HFFc6 (cell line): Measurements from ENCODE around the gene TFEB. TPM values are rescaled to one million over a fixed set of nuclear protein-coding genes. Genes with fewer than 3 reads are reported as not detected.

ENCODE experiments used
- DNase-seq: peaks from one replicate; pipeline ENCODE4 v3.0.0-alpha.2; 2018
- H3K27ac Mint-ChIP-seq: 2 replicates; pipeline ENCODE4 v1.8.0; 2020; ENCODE audit warnings: mild to moderate bottlenecking, mixed read lengths
- H3K27me3 Mint-ChIP-seq: 2 replicates; pipeline ENCODE4 v1.8.0; 2021; ENCODE audit warnings: mild to moderate bottlenecking, moderate library complexity, mixed read lengths; ENCODE audit not compliant: insufficient read depth
- H3K36me3 Mint-ChIP-seq: 2 replicates; pipeline ENCODE4 v1.8.0; 2021; ENCODE audit warnings: low read depth, mixed read lengths
- H3K4me1 Mint-ChIP-seq: 2 replicates; pipeline ENCODE4 v1.8.0; 2020; ENCODE audit warnings: low read depth, mixed read lengths
- H3K4me3 Mint-ChIP-seq: 2 replicates; pipeline ENCODE4 v1.8.0; 2020; ENCODE audit warnings: mild to moderate bottlenecking, moderate library complexity, mixed read lengths
- H3K9me3 Mint-ChIP-seq: 2 replicates; pipeline ENCODE4 v1.8.0; 2020; ENCODE audit warnings: mild to moderate bottlenecking, mixed read lengths
- total RNA-seq, 6 experiments: library from RNA; stranded (reverse); fragmentation: NEBNext Ultra II Directional; extraction: Animal tissue kit (Norgen Biotek cat#: 25700); gene quantifications; 2 replicates in 1 of 6; 3 replicates in 5 of 6; pipeline ENCODE4 v1.2.3, GENCODE V29; 2021
- TF ChIP-seq, protein P1 (sequence below): fragments of 200-600 bp; sonication (generic); IDR thresholded peaks from 2 replicates; pipeline ENCODE4 v1.5.0; 2021; ENCODE audit warnings: antibody characterized with exemption, mild to moderate bottlenecking

TFEB gene
- total RNA-seq, 6 experiments from 2014 or later = 8.7 to 14.2 (median 11.0) TPM

DNA sequence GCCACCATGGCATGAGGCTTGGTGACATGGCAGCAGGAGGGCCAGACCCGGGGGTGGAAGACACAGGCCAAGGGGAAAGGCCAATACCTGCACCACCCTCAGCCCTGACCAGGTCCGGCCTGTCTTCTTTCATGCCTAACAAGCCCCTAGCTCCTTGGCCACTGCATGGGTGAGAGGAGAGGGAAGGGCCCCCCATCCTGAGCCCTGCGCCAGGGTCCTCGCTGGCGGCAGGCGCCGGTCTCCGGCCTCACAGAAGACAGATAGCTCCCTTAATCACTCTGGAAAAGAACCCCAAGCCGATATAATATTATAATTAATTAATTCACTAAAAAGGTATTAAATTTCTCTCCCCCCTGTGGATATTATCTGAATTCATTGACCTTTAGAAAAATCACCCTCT lies 55.7 kb downstream of the TFEB start:
- H3K9me3 Mint-ChIP-seq = no peaks in the 10 kb centered on the region
- H3K27me3 Mint-ChIP-seq = peaks cover 14% of the 10 kb centered on the region
- no peak for DNase-seq
- no peaks in the 10 kb centered on the region for H3K36me3 Mint-ChIP-seq
- peaks cover 7% of the 10 kb centered on the region; the same call in 1 of the 2 replicates for H3K4me1 Mint-ChIP-seq
- TF ChIP-seq, protein P1, sequence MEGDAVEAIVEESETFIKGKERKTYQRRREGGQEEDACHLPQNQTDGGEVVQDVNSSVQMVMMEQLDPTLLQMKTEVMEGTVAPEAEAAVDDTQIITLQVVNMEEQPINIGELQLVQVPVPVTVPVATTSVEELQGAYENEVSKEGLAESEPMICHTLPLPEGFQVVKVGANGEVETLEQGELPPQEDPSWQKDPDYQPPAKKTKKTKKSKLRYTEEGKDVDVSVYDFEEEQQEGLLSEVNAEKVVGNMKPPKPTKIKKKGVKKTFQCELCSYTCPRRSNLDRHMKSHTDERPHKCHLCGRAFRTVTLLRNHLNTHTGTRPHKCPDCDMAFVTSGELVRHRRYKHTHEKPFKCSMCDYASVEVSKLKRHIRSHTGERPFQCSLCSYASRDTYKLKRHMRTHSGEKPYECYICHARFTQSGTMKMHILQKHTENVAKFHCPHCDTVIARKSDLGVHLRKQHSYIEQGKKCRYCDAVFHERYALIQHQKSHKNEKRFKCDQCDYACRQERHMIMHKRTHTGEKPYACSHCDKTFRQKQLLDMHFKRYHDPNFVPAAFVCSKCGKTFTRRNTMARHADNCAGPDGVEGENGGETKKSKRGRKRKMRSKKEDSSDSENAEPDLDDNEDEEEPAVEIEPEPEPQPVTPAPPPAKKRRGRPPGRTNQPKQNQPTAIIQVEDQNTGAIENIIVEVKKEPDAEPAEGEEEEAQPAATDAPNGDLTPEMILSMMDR = no peak
- H3K4me3 Mint-ChIP-seq = no peak overlapping the region
- H3K27ac Mint-ChIP-seq = no peak overlapping the region

DNA sequence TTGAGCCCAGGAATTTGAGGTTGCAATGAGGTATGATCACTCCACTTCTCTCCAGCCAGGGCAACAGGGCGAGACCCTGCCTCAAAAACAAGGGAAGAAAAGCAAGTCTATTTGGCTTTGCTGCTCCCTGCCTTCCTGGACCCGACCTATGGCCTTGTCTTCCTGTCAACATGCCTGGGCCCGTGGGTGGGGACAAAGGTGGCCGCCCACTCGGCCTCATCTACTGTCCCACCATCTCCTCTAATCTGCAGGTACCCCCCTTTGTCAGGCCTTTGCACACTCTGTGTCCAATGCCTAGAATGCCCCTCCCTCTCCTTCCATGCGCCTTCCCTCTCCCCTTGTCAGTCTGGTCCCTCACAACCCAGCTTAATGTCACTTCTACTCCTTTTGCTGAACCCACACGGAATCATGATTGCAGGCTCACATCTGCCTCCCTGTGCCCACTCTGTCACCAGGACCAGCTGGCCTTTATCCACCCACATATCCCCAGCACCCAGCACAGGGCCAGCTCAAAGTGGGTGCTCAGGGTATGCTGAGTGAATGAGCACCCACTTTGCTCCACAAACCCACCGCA lies 56.8 kb downstream of the TFEB start:
- no peak overlapping the region for H3K27ac Mint-ChIP-seq
- no peaks in the 10 kb centered on the region for H3K9me3 Mint-ChIP-seq
- TF ChIP-seq, protein P1 = no peak; the same call in 1 of the 2 replicates
- no peak for DNase-seq
- peaks cover 16% of the 10 kb centered on the region for H3K27me3 Mint-ChIP-seq
- H3K36me3 Mint-ChIP-seq = no peaks in the 10 kb centered on the region
- peaks cover 4% of the 10 kb centered on the region; the same call in 1 of the 2 replicates for H3K4me1 Mint-ChIP-seq
- no peak overlapping the region for H3K4me3 Mint-ChIP-seq

DNA sequence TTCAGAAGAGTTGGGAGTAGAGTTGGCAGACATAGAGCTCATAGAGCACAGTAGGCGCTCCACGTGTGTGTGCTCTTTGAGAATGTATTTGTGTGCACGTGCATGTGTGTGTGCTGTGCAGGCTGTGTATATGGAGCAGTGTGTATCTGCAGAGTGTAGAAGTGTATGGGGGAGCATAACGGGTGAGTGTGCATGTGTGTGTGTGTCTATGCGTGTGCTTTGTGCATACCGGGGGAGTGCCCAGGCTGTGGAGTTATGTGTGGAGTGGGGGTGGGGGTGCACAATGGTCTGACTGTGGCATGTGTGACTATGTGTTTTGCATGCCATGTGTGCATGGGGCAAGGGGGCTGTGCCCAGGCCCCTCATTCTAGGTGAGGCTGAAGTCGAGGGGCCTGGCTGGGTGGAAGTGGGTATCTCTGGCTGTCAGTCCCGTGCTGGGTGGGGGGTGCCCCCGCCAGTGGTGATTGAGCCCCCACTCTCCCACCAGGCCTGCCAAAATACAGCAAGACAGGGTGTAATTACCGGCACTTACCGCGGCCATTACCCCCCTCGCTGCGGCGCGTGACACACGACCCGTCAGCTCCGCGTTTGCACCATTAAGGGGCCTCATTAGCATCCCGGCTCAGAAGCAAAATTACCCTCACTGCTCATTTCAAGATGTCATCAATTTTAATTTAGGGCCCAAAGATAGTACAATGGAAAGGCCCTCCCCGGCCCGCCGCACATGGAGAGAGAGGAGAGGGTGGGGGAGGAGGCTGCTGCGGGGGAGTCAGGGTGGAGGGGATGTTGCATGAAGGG lies 58.1 kb downstream of the TFEB start:
- H3K9me3 Mint-ChIP-seq = no peaks in the 10 kb centered on the region
- no peak overlapping the region for H3K27ac Mint-ChIP-seq
- H3K27me3 Mint-ChIP-seq = peaks cover 23% of the 10 kb centered on the region
- no peak overlapping the region for H3K4me3 Mint-ChIP-seq
- no peak for DNase-seq
- no peaks in the 10 kb centered on the region for H3K36me3 Mint-ChIP-seq
- no peaks in the 10 kb centered on the region for H3K4me1 Mint-ChIP-seq
- TF ChIP-seq, protein P1 = no peak

DNA sequence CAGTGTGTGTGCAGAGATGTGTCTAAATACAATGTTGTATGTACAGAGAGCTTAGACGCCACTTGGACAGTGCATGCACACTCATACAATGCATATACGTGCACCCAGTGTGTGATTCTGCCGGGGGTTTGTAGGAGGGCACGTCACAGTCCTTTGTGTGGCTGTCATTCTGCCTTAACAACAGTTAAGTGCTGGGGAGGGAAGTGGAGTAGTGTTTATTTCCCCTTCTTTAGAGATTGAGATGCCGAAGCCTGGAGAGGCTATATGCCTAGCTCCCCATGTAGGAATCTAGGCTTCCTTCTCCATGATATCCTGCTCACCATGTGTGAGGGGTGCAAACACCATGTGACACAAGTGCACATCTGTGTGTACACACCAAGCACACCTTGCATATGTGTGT lies 59.0 kb downstream of the TFEB start:
- DNase-seq = no peak
- H3K4me1 Mint-ChIP-seq = no peaks in the 10 kb centered on the region
- no peaks in the 10 kb centered on the region for H3K36me3 Mint-ChIP-seq
- H3K4me3 Mint-ChIP-seq = no peak overlapping the region
- TF ChIP-seq, protein P1 = no peak
- no peaks in the 10 kb centered on the region for H3K9me3 Mint-ChIP-seq
- H3K27ac Mint-ChIP-seq = no peak overlapping the region
- H3K27me3 Mint-ChIP-seq = peaks cover 24% of the 10 kb centered on the region

DNA sequence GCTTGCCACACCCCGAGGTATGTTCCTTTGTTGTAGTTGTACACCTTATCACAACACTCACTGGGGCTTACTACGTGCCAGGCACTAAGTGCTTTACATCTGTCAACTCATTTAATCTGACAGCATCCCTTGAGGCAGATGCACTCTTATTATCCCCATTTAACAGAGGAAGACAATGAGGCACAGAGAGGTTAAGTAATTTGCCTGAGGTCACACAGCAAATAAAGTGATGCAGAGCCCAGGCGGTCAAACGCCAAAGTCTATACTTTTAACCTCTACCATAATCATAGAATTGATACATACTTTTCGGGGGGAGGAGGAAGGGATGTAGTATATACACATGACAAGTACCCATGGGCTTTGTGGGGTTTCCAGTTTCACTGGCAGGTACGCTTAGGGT lies 59.4 kb downstream of the TFEB start:
- Mint-ChIP-seq H3K27ac (no peak overlapping the region), H3K4me3 (no peak overlapping the region), H3K27me3 (peaks cover 28% of the 10 kb centered on the region), H3K36me3 (no peaks in the 10 kb centered on the region), H3K9me3 (no peaks in the 10 kb centered on the region), H3K4me1 (no peaks in the 10 kb centered on the region)
- TF ChIP-seq, protein P1 = no peak
- DNase-seq = no peak
